ENCODE data around the gene SNX13. TPM values are rescaled to one million over a fixed set of nuclear protein-coding genes. Genes with fewer than 3 reads are reported as not detected.

The SNX13 gene
- total RNA-seq, 2 donors from 2014 or later, result 54.2 to 73.2 TPM

DNA sequence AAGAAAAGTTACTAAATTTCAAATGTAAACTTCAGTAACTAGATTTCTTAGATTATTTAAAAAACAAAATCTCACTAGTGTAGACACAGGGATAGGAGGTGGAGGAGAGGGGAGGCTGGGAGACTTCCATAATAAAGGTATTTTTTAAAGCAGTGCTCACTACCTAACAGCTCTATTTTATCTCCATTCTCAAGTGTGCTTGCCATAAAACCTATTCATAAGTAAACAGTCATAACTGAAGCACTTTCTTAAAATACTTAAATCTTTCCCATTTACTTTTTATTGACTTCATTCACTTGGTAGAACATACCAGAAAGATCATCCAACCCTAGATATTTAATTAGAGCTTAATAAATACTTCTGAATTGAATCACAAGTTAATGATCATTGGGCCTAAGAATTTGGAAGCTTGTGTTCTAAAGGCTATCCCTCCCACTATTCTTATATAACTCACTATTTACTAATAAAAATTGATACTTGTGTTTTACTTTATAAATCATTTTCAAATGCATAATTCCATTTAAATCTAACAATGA, 107.4 kb downstream of the SNX13 start:
- no peak for DNase-seq (ENCODE audit: low spot score)
- no peaks in the 10 kb centered on the region for H3K36me3 ChIP-seq
- ATAC-seq (ENCODE audit: insufficient number of reproducible peaks, low FRiP score, low read depth), result no peak
- H3K27me3 ChIP-seq (replicated peaks; ENCODE audit: insufficient read depth), result no peaks in the 10 kb centered on the region
- TF ChIP-seq, protein P1, sequence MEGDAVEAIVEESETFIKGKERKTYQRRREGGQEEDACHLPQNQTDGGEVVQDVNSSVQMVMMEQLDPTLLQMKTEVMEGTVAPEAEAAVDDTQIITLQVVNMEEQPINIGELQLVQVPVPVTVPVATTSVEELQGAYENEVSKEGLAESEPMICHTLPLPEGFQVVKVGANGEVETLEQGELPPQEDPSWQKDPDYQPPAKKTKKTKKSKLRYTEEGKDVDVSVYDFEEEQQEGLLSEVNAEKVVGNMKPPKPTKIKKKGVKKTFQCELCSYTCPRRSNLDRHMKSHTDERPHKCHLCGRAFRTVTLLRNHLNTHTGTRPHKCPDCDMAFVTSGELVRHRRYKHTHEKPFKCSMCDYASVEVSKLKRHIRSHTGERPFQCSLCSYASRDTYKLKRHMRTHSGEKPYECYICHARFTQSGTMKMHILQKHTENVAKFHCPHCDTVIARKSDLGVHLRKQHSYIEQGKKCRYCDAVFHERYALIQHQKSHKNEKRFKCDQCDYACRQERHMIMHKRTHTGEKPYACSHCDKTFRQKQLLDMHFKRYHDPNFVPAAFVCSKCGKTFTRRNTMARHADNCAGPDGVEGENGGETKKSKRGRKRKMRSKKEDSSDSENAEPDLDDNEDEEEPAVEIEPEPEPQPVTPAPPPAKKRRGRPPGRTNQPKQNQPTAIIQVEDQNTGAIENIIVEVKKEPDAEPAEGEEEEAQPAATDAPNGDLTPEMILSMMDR (IDR thresholded peaks at IDR 0.05), result no peak
- no peak overlapping the region for H3K4me3 ChIP-seq
- no peaks in the 10 kb centered on the region for H3K9me3 ChIP-seq
- no peak overlapping the region for H3K27ac ChIP-seq
- no peaks in the 10 kb centered on the region for H3K4me1 ChIP-seq (ENCODE audit: control insufficient read depth in 1 of 2, low read depth in 2 of 2)

DNA sequence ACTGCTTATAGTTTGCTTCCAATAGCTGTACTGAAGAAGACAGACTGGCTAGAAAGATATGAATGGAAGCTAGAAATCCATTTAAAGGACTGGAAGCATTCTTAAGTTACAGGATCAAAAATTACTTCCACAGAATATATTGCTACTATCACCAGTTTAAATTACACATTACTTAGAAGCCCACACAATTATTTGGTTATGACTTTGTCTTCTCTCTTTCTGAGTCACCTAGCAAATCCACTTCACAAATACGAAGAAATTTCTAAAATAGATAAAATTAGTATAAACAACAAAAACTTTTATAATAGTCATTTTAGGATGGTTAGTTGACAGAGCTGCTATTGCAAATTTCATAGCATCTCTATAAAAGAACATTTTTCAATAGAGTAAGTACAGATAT, 108.1 kb downstream of the SNX13 start:
- DNase-seq (ENCODE audit: low spot score), result no peak
- H3K27me3 ChIP-seq (replicated peaks; ENCODE audit: insufficient read depth), result no peaks in the 10 kb centered on the region
- H3K4me3 ChIP-seq, result no peak overlapping the region
- no peaks in the 10 kb centered on the region for H3K9me3 ChIP-seq
- no peaks in the 10 kb centered on the region for H3K4me1 ChIP-seq (ENCODE audit: control insufficient read depth in 1 of 2, low read depth in 2 of 2)
- H3K36me3 ChIP-seq, result no peaks in the 10 kb centered on the region
- no peak for ATAC-seq (ENCODE audit: insufficient number of reproducible peaks, low FRiP score, low read depth)
- no peak overlapping the region for H3K27ac ChIP-seq
- TF ChIP-seq, protein P1 (IDR thresholded peaks at IDR 0.05), result no peak

DNA sequence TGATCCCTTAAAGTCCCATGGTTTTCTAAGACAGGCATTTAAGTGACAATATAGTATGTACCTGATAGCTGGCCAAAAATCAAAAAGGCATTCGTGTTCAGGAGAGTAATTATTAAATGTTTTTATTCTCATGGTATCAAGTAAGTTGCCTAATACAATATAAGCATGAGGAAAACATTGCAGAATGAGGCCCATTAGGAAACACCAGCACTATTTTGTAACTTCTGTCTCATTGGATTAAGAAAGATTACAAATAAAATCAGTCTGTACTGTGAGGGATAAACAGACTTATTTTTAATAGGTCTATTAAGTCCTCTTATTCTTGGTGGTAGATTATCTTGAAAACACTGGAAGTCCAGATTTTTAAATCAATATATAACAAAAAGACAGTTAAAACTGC, 110.1 kb downstream of the SNX13 start:
- H3K9me3 ChIP-seq, result no peaks in the 10 kb centered on the region
- ATAC-seq (ENCODE audit: insufficient number of reproducible peaks, low FRiP score, low read depth) (no peak), DNase-seq (ENCODE audit: low spot score) (no peak)
- TF ChIP-seq, protein P1 (IDR thresholded peaks at IDR 0.05), result no peak
- no peaks in the 10 kb centered on the region for H3K27me3 ChIP-seq (replicated peaks; ENCODE audit: insufficient read depth)
- H3K36me3 ChIP-seq, result no peaks in the 10 kb centered on the region
- H3K4me1 ChIP-seq (ENCODE audit: control insufficient read depth in 1 of 2, low read depth in 2 of 2), result no peaks in the 10 kb centered on the region
- no peak overlapping the region for H3K4me3 ChIP-seq
- H3K27ac ChIP-seq, result no peak overlapping the region

DNA sequence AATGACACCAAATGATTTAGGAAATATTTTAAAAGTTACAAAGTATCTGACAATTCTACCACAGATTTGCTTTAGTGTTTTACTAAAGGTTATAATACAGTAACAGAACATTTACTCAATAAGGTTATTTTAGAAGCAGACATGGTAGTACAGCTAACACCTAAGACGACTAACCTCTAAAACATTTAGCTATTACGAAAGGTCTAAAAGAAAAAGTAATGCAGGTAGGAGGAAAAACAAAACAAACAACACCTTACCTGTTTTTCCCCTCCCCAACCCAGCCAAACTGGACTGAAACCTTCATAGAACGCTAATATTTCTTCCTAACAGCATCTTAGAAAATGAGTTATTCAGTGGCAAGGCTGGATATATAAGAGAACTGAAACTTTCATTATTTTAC, 111.3 kb downstream of the SNX13 start:
- no peaks in the 10 kb centered on the region for H3K9me3 ChIP-seq
- TF ChIP-seq, protein P1 (IDR thresholded peaks at IDR 0.05), result no peak

DNA sequence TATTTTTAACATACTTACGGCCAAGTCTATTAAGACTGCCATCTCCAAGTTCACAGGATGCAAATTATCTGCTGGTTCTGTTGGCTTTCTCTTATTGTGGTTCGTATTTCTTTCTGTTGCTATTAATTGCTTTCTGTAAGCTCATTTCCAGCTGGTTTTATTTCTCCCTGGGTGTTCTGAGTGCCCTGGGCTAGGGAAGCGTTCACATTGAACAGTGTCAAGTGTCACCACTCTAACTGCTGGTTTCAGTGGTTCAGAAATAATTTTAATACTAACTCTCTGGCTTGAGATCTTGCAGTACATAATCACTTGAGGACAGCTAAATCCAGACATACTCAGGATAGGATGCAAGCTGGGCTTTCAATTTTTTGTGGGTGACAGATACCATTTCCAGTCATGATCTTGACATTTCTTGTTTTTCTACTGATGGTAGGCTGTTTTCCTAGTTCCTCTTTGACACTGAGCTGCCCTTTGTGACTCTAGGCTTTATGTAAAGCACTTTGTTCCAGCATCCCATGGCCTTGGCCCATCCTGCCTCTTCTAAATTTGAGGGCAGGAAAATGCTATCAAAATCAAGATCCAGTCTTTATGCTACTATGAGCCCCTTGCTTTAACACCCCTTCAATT, 117.6 kb downstream of the SNX13 start:
- H3K27me3 ChIP-seq (replicated peaks; ENCODE audit: insufficient read depth), result no peaks in the 10 kb centered on the region
- ATAC-seq (ENCODE audit: insufficient number of reproducible peaks, low FRiP score, low read depth) (no peak), DNase-seq (ENCODE audit: low spot score) (no peak)
- no peaks in the 10 kb centered on the region for H3K9me3 ChIP-seq
- H3K27ac ChIP-seq, result no peak overlapping the region
- TF ChIP-seq, protein P1 (IDR thresholded peaks at IDR 0.05), result no peak
- H3K4me1 ChIP-seq (ENCODE audit: control insufficient read depth in 1 of 2, low read depth in 2 of 2), result no peaks in the 10 kb centered on the region
- H3K4me3 ChIP-seq, result no peak overlapping the region
- H3K36me3 ChIP-seq, result peaks cover 3% of the 10 kb centered on the region

More for the DNA sequence above, 111.3 kb downstream of the SNX13 start:
- H3K4me1 ChIP-seq (ENCODE audit: control insufficient read depth in 1 of 2, low read depth in 2 of 2), result no peaks in the 10 kb centered on the region
- no peak for DNase-seq (ENCODE audit: low spot score)
- no peak for ATAC-seq (ENCODE audit: insufficient number of reproducible peaks, low FRiP score, low read depth)
- H3K27ac ChIP-seq, result no peak overlapping the region
- no peaks in the 10 kb centered on the region for H3K27me3 ChIP-seq (replicated peaks; ENCODE audit: insufficient read depth)
- H3K4me3 ChIP-seq, result no peak overlapping the region
- H3K36me3 ChIP-seq, result no peaks in the 10 kb centered on the region
